GM06990 (cell line): ENCODE measurements around the gene KMO.

Experiments
- DNase-seq: peaks from one replicate; pipeline ENCODE4 v3.0.0-alpha.2; 2011; ENCODE audit not compliant: insufficient read length; ENCODE audit errors: extremely low read depth
- H3K27me3 ChIP-seq: replicated peaks from 2 replicates; pipeline ENCODE4 v1.6.0; 2011; ENCODE audit warnings: low read length; ENCODE audit not compliant: control insufficient read depth, insufficient read depth
- H3K36me3 ChIP-seq: 2 replicates; pipeline ENCODE4 v1.5.1; 2011; ENCODE audit warnings: low read length; ENCODE audit not compliant: control insufficient read depth, insufficient read depth
- H3K4me3 ChIP-seq: replicated peaks from 2 replicates; pipeline ENCODE4 v1.5.1; 2011; ENCODE audit warnings: low read depth, mild to moderate bottlenecking, control low read depth, low read length
- TF ChIP-seq, protein P1 (sequence below): IDR thresholded peaks from 2 replicates; pipeline ENCODE4 v1.5.1; 2011; ENCODE audit warnings: low read length, control low read depth, mild to moderate bottlenecking, inconsistent platforms; ENCODE audit not compliant: insufficient read depth, poor library complexity, severe bottlenecking

Gene KMO

DNA sequence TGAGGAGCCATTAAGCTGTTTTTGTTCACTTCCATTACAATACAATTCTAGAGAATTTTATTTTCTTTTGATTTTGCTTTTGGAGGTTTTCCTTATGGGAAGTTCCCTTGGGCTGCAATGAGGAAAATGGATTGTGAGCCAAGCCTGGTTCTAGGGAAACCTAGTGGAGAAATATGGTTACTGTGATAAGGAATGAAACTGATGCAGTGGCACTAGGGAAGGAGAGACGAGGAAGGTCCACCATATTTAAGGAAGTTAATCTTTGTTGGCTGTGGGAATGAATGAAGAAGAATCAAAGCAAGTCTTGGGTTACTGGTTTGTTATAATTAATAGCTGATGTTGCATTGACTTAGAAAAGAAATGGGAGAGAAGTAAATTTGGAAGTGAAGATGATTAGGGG is 79.6 kb downstream of the KMO start:
- Histone ChIP-seq H3K4me3 (no peak overlapping the region), H3K36me3 (no peaks in the 10 kb centered on the region), H3K27me3 (no peaks in the 10 kb centered on the region)
- TF ChIP-seq, protein P1, sequence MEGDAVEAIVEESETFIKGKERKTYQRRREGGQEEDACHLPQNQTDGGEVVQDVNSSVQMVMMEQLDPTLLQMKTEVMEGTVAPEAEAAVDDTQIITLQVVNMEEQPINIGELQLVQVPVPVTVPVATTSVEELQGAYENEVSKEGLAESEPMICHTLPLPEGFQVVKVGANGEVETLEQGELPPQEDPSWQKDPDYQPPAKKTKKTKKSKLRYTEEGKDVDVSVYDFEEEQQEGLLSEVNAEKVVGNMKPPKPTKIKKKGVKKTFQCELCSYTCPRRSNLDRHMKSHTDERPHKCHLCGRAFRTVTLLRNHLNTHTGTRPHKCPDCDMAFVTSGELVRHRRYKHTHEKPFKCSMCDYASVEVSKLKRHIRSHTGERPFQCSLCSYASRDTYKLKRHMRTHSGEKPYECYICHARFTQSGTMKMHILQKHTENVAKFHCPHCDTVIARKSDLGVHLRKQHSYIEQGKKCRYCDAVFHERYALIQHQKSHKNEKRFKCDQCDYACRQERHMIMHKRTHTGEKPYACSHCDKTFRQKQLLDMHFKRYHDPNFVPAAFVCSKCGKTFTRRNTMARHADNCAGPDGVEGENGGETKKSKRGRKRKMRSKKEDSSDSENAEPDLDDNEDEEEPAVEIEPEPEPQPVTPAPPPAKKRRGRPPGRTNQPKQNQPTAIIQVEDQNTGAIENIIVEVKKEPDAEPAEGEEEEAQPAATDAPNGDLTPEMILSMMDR = no peak
- DNase-seq = no peak

DNA sequence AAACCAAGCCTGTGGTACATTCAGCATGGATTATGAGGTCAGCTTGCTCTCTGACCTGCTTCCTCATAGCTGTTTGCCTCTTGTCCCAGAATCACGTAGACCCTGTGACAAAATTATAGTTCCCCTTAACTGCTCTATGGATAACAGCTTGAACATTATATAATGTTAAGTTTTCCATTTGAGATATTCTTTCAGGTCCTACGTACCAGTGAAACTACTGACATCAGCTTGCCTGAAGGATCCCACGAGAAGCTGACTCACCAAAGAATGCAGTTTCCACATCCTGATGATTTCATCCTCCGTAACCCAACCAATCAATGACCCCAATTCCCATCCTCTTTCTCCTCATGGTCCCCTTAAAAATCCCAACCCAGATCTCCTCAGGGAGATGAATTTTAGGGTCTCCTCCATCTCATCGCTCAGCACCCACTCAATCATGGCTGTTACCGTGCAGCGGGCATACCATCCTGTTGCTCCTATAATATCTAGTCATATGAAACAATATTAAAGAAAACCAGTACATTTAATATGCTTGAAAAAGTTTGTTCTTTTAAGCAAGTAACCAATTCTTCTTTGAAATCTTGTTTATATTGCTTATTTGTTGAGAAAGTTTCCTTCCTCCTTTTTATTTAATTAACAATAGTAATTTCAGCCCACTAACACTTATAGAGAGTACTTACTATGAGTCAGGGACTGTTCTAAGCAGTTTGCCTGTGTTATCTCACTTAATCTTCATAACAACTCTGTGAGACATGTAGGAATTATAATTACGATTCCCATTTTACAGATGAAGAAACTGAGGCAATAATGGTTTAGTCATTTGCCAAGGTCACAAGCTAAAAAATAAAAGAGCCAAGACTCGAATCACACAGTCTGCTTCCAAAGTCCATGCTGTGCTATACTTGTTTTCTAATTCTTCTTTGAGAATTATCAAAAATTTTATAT is 80.6 kb downstream of the KMO start:
- Histone ChIP-seq H3K4me3 (no peak overlapping the region), H3K27me3 (no peaks in the 10 kb centered on the region), H3K36me3 (no peaks in the 10 kb centered on the region)
- TF ChIP-seq, protein P1 = no peak
- DNase-seq = no peak

DNA sequence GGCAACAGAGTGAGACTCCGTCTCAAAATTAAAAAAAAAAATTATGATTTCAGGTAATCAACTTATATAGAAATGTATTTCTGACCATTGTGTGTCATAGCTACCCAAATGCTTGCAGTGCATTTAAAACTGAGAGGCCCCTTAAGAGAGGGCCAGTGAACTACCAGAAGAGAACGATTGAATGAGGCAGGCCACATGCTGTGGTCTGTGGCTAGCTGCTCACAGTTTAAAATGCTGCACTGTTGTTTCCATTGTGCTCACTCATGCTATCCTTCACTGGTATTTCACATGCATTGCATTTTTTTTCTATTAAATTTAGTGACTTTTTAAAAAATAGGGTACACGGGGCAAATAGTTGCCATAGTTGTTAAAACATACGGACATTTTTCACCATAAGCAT is 82.0 kb downstream of the KMO start:
- TF ChIP-seq, protein P1 = no peak
- no peak for DNase-seq

DNA sequence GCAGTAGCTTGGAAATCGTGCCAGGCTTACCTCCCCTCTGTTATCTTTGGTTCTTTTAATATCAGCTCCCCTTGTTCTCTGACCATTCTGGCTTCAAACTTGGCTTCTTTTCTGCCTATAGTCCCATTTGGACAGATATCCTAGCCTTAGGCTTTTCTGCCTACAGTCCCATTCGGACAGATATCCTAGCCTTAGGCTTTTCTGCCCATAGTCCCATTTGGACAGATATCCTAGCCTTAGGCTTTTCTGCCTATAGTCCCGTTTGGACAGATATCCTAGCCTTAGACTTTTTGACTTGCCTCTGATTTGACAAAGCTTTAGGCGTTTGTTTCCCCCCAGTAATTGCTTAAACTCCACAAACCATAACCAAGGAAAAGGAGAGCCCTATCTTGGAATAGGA is 82.4 kb downstream of the KMO start:
- DNase-seq = no peak
- Histone ChIP-seq H3K27me3 (no peaks in the 10 kb centered on the region), H3K4me3 (no peak overlapping the region), H3K36me3 (no peaks in the 10 kb centered on the region)
- TF ChIP-seq, protein P1 = no peak

More for the DNA sequence above, 82.0 kb downstream of the KMO start:
- Histone ChIP-seq H3K4me3 (no peak overlapping the region), H3K27me3 (no peaks in the 10 kb centered on the region), H3K36me3 (no peaks in the 10 kb centered on the region)

DNA sequence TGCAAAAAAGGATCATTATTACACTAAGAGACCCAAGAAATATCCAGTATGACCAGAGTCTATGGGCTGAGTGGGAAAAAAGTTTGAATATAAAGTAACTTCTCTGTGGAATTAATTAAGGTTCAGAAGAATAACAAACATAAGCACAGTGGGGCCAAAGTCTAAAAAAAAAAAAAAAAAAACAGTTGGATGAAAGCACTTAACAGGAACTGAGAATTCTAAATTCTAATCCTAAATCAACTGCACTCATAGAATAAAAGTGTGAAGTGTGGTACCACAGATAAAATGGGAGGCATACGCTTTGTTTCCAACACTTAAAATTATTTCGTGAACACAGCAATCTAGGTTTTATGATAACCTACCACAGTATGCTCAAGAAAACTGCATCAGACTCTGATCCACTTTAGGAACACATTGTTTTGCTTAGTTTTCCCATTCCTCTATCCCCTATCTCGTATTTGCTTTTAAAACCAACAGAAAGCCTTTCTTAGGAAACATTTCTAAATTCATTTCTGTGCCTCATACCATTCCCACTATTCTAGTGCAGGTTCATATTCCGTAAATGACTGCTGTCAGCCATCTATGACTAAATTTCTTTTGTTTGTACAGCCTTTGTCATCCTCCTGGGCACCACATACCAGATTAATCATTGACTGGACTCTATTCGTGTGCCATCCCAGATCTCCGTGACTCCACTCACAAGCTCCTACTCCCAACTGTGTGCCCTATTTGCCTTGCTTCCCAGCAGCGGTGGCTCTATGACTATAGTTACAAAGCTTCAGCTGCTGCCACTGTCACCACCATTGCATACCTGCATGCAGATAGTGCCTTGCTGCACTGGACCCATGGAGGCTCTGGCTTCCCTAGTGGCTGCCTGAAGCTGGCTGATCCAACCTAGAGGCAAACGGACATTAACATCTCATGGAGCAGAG is 83.1 kb downstream of the KMO start:
- H3K4me3 ChIP-seq = no peak overlapping the region
- TF ChIP-seq, protein P1 = no peak
- DNase-seq = no peak
- H3K36me3 ChIP-seq = no peaks in the 10 kb centered on the region
- no peaks in the 10 kb centered on the region for H3K27me3 ChIP-seq
